NCI-H69 (cell line): ENCODE data around the gene ANKIB1.
"Not testable (repeated sequence)": the region's sequence is repeated elsewhere in the genome, so short reads cannot be mapped to it uniquely, and the experiment has no call there.

ENCODE experiments used
- DNase-seq: peaks from one replicate; lab custom pipeline; 2025; lab: John Stamatoyannopoulos, UW

Gene ANKIB1

DNA sequence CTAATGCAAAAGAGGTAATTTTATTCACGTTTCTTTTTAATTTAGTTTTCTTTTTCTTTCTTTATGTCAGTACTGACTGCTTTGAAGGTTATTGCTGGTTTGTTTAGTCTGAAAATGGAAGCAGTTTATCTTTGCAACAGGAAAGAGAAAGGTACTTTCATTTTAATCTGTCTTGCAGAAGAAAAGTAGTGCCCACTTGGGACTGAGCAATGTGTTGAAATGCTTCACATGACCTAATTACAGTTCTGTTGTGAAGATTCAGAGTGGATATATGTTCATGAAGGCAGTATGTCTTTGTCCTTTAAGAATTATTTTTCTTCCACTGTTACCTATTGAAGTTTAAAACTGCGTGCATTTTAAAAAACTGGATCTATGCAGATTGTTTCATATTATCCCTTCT is 80.1 kb downstream of the ANKIB1 start:
- DNase-seq: no peak

DNA sequence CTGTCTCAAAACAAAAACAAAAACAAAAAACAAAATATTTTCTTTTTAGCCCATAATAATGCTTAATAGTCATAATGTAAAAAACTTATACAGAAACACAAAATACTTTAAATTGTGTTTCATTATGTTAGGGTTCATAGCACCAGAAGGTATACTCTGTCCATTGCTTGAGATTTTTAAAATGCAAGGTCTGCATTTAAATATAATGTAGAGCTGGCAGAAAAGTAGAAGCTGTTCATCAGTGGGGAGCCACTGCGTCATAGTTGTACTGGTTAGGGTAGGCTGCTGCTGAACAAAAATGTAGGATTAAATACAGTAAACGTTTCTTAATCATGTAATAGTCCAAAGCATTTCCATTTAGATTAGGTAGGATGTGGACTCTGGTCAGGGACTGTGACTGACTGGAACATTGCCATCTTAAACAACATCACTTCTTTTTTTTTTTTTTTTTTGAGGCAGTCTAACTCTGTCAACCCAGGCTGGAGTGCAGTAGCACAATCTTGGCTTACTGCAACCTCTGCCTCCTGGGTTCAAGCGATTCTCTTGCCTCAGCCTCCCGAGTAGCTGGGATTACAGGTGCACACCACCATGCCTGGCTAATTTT is 85.2 kb downstream of the ANKIB1 start:
- no peak for DNase-seq

DNA sequence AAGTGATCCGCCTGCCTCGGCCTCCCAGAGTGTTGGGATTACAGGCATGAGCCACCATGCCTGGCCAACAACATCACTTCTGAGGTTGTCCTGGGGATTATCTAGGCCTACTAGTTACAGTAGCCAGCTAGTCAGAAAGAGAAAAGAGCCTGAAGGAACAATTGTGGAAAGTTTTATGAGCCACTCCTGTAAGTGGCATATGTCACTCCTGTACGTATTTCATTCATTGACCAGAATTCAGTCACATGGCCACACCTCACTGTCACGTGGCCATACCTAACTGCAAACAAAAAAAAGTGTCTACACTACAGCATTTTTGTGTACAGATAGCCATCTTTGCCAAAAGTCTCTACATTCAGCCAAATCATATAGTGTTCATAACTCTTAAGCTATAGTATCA is 85.7 kb downstream of the ANKIB1 start:
- DNase-seq: no peak

DNA sequence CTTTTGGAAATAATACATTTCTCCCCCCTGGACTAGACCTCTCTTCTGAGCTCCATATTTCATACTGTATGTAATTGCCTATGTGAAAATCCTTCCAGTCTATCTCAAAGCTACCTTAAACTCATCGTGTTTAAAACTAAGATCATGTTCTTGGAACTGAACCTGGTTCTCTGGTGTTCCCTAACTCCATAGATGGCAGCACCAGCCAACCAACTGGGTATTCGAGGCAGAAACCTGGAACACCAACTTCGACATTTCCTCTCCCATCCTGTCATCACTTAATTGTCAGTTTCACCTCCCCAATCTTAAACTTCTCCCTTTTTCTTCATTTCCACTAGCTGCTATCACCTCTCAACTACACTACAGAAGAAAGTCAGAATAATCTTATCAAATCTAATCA is 87.0 kb downstream of the ANKIB1 start:
- DNase-seq: no peak

DNA sequence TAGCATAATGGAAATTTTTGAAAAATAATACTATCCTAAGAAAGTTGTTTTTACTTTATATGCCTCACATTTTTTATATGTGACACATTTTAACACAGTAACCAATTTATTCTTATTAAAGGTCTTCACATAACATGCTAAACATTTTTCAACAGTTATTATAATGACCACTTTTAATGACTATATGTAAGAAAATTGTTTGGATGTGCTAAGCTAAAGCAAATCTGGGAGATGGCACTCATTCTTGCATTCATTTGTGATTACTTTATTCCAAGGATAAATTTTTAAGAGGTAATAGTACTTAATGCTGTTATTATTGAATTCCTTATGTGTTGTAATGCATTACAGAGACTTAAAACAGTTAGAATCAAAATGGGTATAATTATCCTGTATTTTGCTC is 88.1 kb downstream of the ANKIB1 start:
- no peak for DNase-seq

DNA sequence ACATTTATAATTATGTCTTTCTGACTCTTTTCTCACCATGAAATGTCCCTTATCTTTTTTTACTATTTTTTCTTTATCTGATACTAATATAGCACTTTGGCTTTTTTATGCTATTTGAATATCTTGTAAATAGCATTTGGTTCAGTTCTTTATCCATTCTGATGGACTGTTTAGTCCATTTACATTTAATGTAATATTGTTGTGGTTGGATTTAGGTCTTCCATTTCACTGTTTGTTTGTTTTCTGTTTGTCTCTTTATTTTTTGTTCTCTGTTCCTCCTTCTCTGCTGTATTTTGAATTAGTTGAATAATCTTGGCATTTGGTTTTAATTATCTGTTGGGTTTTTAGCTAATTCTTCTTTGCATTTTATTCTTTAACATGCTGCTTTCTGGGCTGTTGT is 89.8 kb downstream of the ANKIB1 start:
- no peak for DNase-seq

DNA sequence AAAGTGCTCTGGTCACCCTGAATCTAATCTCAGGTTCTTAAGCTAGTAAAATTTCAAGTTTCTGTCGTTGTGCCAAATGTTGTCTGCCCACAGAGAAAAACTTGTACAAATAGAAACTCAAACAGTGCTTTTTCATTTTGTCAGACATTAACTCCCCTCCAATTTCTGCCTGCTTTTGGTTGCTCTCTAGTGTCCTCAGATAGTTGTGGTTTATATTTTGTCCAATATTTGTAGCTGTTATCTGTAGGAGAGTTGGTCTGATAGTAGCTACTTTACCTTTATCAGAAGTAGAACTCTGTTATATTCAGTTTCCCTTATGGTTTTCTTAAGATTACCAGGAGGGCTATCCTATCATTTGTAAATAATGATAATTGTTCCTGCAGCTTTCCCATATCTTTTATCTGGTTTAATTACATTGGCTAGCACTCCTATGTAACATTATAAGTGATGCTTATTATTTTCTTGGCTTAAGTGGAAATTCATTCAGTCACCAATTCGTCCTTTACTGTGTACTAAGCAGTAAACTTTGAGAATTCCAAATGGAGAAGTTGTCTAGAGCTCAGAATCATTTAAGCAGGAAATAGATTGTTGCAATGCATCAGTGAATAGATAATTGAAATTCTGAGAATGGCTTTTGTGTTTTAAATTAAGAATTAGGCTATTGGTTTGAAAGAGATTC is 91.0 kb downstream of the ANKIB1 start:
- DNase-seq: peak; percentile 18

DNA sequence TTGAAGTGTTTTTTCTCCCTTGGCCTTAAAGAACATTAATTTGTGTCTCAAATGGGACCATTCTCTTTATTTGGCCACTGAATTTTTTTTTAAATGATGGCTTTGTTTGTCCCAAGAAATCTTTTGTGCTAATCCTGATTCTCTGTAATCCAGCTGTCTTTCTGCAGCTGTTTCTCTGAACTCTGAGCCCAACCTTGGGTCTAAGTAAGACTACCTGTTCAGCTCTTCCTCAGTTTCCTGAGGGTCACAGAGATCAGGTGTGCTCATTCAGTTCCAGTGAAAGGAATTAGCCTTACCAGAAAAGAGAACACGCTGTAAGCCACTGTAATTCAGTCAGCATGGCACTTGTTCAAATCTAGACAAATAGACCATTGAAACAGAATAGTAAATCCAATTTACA is 94.2 kb downstream of the ANKIB1 start:
- DNase-seq: no peak

DNA sequence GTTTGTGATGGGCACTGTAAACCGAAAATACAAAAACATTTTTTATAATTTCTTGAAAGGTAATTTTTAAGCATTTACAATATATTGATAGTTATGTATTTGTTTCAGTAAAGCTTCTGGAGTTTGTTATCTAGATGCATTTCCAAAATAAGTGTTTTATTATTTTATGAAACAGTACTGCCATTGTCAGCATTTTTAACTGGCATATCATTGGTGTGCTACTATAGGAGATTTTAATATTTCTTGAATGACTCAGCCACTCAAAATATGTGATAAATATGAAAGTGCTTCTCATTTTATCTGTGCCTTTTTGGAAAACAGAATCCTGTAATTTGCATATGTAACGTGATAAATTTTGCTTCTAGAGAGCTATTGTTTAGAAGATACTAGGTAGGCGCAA is 97.9 kb downstream of the ANKIB1 start:
- DNase-seq: no peak

DNA sequence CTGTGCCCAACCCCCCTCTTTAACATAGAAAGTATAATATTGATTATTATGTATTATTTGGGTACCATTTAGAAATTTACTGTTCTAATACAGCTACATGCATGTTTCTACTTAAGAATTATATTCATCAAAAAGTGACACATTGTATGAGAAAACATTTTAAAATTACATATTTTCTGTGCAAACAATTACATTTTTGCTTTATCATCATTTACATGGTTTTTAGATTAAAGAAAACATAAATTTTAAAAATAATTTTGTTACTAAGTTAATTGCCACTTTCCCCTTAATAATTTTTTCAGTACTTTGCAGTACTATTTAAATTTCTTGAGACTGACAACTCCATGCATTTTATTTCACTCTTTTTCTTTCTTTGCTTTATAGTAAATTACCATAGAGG is 106.2 kb downstream of the ANKIB1 start:
- no peak for DNase-seq

DNA sequence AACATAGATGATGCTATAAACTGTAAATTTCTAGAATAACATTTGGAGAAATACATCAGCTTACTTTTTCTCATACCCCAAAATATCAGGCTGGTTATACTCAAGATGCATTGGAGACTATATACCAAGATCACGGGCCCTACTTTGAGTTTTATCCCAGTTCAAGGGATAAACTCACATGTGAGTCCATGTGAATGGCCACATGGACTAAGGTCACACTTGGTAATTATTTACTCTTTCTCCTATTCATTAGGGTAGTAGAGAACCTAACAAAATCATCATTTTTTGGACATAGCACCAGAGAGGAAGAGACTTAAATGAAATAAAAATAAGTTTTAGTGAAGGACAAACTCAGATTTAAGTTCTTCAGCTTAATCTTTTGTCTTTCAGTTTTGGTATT is 108.4 kb downstream of the ANKIB1 start:
- no peak for DNase-seq

DNA sequence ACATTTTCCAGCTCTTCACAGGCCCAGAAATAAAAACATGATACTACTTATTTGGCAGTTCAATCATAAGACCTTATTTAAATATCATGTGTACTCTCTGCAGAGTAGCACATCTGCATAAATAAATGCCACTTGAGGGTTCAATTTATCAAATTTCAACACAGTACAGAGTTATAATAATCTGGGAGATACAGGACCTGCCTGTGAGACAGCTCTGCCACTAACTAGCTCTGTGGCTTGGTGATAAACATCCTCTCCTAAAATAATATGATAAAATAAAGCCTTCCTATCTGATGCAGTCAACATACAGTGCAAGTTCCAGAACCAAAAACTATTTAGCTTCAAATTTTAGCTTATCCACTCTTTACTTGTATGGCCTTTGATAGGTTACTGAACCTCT is 110.6 kb downstream of the ANKIB1 start:
- no peak for DNase-seq

DNA sequence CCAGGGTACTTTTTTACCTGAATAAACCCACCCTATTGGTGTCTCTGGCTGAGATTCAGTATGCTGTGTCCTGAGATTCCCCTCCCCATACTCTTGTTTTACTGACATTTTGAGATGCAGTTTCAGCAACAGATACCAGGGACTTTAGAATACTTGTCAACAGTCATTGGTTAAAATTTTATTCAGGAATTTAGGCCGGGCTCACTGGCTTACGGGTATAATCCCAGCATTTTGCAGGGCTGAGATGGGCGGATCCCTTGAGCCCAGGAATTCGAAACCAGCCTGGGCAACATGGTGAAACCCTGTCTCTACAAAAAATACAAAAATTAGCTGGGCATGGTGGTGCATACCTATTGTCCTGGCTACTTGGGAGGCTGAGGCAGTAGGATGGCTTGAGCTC is 111.5 kb downstream of the ANKIB1 start:
- DNase-seq: no peak

DNA sequence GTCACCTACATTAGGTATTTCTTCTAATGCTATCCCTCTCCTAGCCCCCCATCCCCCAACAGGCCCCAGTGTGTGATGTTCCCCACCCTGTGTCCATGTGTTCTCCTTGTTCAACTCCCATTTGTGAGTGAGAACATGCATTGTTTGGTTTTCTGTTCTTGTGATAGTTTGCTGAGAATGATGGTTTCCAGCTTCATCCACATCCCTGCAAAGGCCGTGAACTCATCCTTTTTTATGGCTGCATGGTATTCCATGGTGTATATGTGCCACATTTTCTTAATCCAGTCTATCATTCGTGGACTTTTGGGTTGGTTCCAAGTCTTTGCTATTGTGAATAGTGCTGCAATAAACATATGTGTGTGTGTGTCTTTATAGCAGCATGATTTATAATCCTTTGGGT is 113.4 kb downstream of the ANKIB1 start:
- DNase-seq: not testable (repeated sequence)

DNA sequence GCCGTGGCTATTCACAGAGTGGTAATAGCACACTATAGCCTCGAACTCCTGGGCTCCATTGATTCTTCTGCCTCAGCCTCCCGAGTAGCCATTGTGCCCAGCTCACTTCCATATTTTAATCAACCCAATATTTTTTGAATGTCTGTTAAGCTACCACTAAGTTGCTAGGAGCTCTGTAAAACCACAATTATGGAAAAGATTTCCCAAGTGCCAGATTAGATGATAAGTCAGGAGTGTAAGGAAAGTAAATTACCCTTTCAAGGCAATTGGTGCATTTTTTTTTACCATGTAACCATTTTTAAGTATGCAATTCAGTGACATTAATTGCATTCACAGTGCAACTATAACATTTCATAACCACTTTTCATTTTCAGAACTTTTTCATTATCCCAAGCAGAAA is 114.0 kb downstream of the ANKIB1 start:
- DNase-seq: no peak

DNA sequence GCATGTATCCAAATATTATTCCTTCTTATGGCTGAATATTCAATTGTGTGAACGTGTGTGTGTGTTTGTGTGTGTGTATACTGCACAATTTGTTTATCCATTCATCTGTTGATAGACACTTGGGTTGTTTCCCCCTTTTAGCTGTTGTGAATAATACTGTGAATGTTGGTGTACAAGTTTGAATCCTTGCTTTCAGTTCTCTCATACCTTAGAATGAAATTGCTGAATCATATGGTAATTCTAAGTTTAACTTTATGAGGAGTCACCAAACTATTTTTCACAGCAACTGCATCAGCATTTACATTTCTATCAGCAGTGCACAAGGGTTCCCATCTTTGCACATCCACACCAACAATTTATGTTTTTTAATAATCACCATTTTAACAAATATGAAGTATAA is 114.6 kb downstream of the ANKIB1 start:
- no peak for DNase-seq

DNA sequence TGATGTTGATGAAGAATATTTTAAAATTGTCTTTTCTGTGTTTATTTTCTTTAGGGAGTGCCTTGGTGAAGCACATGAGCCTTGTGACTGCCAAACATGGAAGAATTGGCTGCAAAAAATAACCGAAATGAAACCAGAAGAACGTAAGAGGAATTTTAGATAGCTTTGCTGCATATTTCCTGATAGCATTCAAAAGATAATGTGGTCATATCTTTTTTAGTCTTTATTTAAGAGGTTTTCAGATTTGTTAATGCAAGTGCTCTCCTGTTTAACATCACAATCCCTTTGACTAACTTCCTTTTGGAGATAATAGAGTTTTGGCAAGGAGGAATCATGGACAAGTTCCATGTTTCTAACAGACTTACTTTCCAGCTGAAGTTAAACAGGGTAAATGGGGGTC is 116.4 kb downstream of the ANKIB1 start:
- DNase-seq: no peak

DNA sequence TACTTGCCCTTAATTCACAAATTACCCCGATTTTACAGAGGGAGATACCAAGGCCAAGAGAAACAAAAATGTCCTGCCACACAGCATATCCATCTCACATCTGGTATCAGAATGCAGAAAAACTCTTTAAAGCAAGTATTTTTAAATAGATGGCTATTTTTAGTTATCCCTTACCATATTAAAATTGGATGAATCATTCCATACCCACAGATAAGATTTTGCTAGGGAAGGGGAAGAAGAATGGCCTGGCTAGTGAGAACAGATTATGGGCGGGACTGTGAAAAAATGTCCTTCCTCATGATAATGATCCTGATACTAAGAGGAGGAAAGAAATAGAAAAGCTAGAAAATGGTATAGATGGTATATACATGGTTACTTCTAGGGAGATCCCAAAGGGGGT is 121.0 kb downstream of the ANKIB1 start:
- DNase-seq: no peak

DNA sequence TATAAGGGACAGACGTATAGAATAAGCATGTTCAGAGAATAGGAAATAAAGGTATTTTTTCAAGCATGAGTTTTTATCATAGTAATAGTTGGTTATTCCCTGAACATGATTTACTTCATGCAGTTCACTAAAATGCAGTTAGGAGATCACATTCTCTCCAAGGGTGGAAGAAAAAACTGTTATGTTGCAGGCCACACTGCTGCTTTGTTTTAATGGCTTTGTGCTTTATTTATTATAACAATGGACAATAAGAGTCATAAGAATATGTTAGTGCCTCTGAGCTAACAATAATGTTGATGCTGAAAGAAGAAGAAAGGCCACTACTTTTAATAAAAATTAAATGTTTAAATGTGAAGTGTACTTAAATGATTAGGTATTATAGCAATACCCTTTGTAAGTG is 123.0 kb downstream of the ANKIB1 start:
- no peak for DNase-seq

DNA sequence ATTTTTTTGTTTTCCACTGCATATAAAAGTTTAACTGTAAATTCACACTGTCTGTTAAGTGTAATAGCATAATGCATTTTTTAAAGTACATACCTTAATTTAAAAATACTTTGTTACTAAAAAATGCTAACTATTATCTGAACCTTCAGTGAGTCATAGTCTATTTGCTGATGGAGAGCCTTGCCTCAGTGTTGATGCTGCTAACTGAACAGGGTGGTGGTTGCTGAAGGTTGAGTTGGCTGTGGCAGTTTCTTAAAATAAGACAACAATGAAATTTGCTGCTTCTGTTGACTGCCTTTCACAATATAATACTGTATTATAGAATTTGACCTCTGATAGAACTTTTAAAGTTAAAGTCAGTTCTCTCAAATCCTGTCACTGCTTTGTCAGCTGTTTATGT is 129.2 kb downstream of the ANKIB1 start:
- no peak for DNase-seq

DNA sequence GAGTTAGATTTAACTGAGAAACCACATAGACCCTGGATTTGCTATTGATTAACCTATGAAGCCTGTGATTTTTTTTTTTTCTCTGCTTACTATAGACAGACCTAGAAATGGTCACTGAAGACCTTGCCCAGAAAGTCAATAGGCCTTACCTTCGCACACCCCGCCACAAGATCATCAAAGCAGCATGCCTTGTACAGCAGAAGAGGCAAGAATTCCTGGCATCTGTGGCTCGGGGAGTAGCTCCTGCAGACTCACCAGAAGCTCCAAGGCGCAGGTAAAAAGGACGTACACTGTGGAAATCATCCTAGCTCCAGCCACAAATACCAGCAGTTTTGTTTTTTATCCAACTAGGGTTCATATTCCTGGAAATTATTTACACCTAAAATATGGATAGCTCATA is 145.3 kb downstream of the ANKIB1 start:
- no peak for DNase-seq

DNA sequence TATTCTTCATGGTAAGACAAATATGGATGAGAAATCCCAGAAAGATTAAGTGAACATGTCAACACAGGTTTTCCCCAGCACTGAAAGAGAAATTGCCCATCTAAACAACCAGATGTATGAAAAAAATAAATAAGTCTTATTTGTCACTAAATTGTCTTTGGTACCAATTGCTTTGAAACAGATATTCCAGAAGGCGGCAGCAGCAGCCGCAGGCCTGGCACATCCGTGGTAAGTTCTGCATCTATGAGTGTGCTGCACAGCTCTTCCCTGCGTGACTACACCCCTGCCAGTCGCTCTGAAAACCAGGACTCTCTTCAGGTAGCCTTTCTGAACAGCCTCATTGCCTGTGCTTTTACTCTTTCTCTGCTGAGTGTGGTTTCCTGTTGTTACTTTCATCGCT is 151.8 kb downstream of the ANKIB1 start:
- no peak for DNase-seq

DNA sequence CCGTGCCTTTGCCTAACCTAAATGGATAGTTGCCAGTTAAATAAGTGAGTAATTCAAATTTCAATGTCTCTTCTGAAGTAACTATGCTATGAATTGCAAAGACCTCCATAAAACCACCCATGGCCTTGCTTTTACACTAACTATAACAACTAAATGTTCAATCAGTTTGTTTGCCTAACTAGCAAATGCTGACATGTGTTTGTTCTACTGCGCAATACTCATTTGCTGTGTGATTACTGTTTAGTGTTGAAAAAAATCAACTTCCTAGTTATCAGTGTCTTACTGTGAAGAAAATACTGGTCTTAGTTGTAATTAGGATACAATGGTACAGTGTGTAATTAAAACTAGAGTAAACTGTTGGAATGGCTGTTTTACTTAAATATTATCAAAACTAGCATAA is 154.2 kb downstream of the ANKIB1 start:
- DNase-seq: peak; percentile 31
